ENCODE measurements around the gene C1orf116.

The C1orf116 gene

DNA sequence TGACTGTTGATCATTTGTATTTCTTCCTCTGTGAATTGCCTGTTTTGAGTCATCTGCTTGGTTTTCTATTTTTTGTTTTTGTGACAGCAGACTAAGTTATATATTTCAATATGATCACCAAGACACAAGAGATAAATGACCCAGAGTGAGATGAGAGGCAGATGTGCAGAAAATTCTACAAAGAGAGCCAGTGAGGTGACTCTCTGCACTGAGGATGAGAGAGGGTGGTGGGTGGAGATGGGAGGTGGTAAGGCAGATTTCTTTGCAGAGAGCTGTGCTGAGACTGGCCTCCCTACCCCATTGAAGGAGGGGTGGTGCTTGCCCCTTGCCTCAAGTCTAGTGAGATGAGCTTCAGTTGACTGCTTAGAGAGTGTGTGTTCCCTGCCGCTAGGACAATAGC is 44.7 kb downstream of the C1orf116 start:
- DNase-seq (ENCODE audit: low spot score), result no peak

DNA sequence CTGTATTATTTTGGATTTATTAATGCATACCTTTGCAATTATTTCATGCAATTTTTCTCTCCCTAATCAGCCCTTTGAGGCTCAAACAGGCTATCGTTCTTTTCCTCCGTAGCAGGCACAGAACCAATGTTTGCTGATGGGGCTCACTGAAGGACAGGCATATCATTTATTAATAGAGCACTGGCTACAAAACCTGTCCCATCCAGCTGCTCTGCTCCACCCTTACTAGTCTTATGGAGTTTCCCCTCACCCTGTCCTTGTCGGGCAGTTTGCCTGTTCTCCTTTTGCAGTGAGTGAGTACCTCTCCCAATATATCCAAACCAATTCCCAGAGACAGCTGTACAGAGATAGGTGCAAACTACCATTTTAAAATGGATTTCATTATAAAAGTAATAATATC is 45.7 kb downstream of the C1orf116 start:
- no peak for DNase-seq (ENCODE audit: low spot score)

DNA sequence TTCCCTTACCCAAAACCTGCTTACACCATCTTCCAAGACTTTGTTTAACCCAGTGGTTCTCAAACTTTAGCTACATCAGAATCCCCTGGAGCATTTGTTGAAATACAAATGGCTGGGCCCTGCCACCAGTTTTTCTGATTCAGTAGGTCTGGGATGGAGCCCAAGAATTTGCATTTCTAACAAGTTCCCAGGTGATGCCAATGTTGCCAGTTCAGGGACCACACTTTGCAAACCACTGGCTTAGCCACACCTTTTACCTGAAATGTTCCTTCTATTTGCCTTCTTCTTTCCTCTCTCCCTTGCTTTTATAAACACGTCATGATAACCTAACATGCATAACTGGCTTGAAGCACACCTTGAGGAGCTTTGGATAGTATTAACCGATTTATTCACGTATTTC is 46.2 kb downstream of the C1orf116 start:
- no peak for DNase-seq (ENCODE audit: low spot score)

DNA sequence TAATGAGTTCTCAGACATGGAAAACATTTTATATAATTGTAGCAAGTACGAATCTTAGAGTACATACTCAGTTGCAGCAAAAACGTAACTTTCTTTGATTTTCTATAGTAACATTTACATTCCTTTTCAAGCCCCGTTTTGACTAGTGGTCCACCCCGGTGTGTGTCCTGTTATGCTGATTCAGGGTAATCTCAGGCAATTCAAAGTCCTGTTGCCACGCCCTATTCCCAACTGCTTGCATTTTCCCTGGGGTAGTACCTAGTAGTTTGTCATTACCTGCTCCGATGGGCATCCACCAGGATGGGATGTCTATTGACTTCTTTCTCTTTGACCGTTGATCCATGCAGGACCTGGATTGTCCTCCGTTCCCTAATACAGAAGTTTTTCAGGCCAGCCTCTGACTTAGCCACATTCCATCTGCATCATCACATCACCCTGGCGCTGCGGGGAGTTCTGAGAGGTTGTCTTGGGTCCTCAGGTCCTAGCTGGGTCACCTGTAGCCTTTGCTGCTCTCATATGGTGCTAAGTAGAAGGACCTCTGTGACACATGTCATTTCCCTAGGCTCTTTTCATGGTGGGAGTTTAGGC is 47.3 kb downstream of the C1orf116 start:
- no peak for DNase-seq (ENCODE audit: low spot score)

DNA sequence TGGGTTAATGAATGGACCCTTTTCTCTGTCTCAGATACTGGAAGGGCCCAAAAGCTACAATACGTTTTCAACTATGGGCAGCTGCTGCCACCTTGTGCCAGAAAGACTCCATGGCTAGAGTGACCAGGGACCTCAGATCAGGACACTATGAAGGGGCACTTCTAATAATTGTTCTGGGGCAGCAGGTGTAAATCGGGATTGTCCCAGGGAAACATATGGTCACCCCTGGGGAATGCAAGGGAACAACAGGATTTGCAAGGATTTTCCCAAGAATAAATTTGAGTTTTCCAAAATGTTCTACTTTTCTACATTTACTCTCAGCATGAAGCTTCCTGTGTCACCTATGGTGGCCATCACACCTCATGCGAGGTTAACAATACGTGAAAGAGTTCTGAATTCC is 50.3 kb downstream of the C1orf116 start:
- DNase-seq (ENCODE audit: low spot score), result peak; percentile 81

- peak; percentile 41 for DNase-seq (ENCODE audit: low spot score)
Observed at GRCh38 chr1:206979379-206980043, 53.0 kb downstream of the C1orf116 start.

GRCh38 chr1:206978259-206978658 is 54.3 kb downstream of the C1orf116 start:
- no peak for DNase-seq (ENCODE audit: low spot score)

GRCh38 chr1:206975306-206975705 is 57.2 kb downstream of the C1orf116 start:
- no peak for DNase-seq (ENCODE audit: low spot score)

DNA sequence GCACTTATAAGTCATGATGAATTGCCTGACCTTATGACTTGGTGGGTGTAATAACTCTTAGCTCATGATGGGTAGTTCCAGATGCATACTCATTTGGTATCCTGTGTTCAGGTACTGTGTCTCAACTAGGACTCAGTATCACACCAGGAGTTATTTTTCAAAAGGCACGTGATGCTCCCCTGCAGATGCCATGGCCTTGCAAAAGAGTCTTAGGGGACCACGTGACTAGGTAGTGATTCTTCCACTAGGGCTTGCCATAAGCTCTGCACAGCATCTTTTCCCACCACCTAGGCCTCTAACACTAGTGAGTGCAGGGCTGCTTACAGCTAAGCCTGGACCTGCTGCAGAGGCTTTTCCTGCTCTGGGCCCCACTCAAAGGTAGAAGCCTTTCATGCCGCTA is 58.4 kb downstream of the C1orf116 start:
- DNase-seq (ENCODE audit: low spot score), result no peak

GRCh38 chr1:206972728-206973127 is 59.8 kb downstream of the C1orf116 start:
- DNase-seq (ENCODE audit: low spot score), result no peak

- DNase-seq (ENCODE audit: low spot score), result no peak
Observed at GRCh38 chr1:206971029-206971655, 61.4 kb downstream of the C1orf116 start.

- no peak for DNase-seq (ENCODE audit: low spot score)
Observed at GRCh38 chr1:206970446-206970845, 62.1 kb downstream of the C1orf116 start, which contains the start of gene FCAMR. FCAMR (minus strand) TSS chr1:206970460; CDS start chr1:206970125, 335 bp downstream.

DNA sequence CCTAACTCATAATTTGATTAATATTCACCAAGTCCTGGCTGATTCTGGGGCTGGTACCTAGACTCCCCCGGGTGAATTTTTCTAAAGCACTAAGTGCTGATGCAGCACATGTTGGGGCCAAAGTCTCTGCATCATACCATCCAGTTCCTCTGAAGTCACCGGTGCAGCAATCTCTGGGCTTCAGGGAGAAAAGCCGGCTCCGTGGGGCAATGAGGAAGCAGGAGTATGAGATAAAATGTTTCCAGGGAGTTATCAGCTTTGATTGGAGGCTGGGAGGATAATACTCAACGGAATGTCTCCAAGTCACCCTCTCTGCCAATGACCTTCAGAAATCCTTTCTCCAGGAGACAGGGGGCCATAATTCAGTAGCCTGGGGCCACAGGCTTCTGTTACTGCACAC is 63.5 kb downstream of the C1orf116 start:
- no peak for DNase-seq (ENCODE audit: low spot score)

Data from AG08395 (cell line).